Nephron progenitor cell (in vitro differentiated cells): Measurements from ENCODE around the gene NUDT16L1.

Source experiments
- DNase-seq: peaks from one replicate; pipeline ENCODE4 v3.0.0; 2021
- H3K27ac Mint-ChIP-seq: 2 replicates; pipeline ENCODE4 v1.8.0; 2021; ENCODE audit warnings: mild to moderate bottlenecking, moderate library complexity, mixed read lengths
- H3K27me3 Mint-ChIP-seq: 2 replicates; pipeline ENCODE4 v1.8.0; 2021; ENCODE audit warnings: mild to moderate bottlenecking, low read depth, mixed read lengths; ENCODE audit not compliant: poor library complexity
- H3K36me3 Mint-ChIP-seq: 2 replicates; pipeline ENCODE4 v1.8.0; 2021; ENCODE audit warnings: low read depth, mixed read lengths
- H3K4me1 Mint-ChIP-seq: 2 replicates; pipeline ENCODE4 v1.8.0; 2021; ENCODE audit warnings: mixed read lengths
- H3K4me3 Mint-ChIP-seq: 2 replicates; pipeline ENCODE4 v1.8.0; 2021; ENCODE audit warnings: mild to moderate bottlenecking, moderate library complexity, mixed read lengths
- H3K9me3 Mint-ChIP-seq: 2 replicates; pipeline ENCODE4 v1.8.0; 2021; ENCODE audit warnings: mild to moderate bottlenecking, moderate library complexity, mixed read lengths
- TF ChIP-seq, protein P1 (sequence below): fragments of 200-600 bp; sonication (generic); IDR thresholded peaks from 2 replicates; pipeline ENCODE4 v1.5.0; 2021; ENCODE audit warnings: antibody characterized with exemption

NUDT16L1 gene

DNA sequence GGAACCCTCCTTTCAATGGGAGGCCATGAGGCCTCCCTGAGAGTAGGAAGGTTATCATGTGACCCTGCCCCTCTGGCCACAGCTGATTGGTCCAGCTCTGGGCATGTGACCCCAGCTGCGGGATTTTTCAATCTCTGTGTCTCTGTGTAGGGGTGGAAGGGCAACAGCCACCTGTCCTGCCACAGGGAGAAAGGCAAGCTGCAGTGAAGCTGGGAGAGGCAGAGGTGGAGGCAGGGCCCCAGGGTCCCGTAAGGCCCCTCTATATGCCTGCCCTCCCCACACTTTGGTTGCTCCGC lies 51.9 kb downstream of the NUDT16L1 start:
- no peak overlapping the region for H3K4me3 Mint-ChIP-seq
- peaks cover 15% of the 10 kb centered on the region for H3K4me1 Mint-ChIP-seq
- peaks cover 7% of the 10 kb centered on the region for H3K27me3 Mint-ChIP-seq
- TF ChIP-seq, protein P1, sequence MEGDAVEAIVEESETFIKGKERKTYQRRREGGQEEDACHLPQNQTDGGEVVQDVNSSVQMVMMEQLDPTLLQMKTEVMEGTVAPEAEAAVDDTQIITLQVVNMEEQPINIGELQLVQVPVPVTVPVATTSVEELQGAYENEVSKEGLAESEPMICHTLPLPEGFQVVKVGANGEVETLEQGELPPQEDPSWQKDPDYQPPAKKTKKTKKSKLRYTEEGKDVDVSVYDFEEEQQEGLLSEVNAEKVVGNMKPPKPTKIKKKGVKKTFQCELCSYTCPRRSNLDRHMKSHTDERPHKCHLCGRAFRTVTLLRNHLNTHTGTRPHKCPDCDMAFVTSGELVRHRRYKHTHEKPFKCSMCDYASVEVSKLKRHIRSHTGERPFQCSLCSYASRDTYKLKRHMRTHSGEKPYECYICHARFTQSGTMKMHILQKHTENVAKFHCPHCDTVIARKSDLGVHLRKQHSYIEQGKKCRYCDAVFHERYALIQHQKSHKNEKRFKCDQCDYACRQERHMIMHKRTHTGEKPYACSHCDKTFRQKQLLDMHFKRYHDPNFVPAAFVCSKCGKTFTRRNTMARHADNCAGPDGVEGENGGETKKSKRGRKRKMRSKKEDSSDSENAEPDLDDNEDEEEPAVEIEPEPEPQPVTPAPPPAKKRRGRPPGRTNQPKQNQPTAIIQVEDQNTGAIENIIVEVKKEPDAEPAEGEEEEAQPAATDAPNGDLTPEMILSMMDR = no peak
- no peaks in the 10 kb centered on the region for H3K36me3 Mint-ChIP-seq
- H3K9me3 Mint-ChIP-seq = no peaks in the 10 kb centered on the region
- no peak overlapping the region for H3K27ac Mint-ChIP-seq
- no peak for DNase-seq
